AG20443 (cell line): ENCODE results near the gene CTRB1.

ENCODE experiments used
- DNase-seq: peaks from one replicate; pipeline ENCODE4 v3.0.0; 2012; ENCODE audit warnings: low spot score, mixed read lengths

CTRB1 gene

DNA sequence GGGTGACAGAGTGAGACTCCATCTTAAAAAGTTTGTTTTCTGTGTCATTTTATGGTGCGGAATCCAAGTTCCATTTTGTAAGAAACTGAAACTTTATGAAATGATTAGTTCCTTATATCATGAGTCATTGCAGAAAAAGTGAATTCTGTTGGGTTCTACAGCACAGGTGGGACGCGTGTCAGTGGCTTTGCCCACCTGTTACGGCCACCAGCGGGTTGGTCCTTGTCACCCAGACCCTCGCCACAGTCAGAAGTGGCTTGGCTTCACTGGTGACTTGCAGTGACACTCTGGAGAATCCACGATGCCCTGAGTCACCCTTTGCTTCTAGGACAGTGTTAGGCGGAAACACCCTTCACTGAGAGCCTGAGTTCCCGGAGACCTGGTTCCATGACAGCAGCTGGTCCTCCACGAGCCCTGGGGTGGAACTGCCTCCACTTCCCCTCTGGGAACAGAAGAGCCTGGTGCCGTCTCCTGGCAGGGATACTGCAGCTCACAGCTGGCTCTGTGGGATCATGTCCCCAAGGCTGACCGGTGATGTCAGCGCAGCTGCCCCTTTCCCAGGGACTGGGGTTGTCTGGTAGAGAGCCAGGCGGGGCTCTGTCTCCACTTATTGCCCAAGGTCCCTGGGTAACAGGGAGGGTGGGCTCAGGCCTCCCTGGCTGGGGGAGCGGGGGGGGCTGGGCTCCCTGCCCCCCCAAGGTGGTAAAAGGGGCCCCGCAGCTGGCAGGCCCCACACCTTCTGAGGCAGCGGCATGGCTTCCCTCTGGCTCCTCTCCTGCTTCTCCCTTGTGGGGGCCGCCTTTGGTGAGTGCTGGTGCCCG lies at the start of gene CTRB1:
Gene CTRB1 (plus strand): TSS at position 733 of the 821 bp plus-strand sequence. CDS start 20 bp downstream, at position 753.
- no peak for DNase-seq

DNA sequence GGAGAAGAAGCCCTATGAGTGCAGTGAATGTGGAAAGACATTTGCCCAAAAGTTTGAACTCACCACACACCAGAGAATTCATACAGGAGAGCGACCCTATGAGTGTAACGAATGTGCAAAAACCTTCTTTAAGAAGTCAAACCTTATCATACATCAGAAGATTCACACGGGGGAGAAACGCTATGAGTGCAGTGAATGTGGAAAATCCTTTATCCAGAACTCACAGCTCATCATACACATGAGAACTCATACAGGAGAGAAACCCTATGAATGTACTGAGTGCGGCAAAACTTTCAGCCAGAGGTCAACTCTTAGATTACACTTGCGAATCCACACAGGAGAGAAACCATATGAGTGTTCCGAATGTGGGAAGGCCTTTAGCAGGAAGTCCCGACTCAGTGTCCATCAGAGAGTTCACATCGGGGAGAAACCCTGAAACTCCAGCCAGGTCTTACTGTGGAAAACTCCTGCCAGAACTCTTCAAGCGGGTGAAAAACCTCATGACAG lies 48.8 kb upstream of the CTRB1 start:
- DNase-seq: no peak

DNA sequence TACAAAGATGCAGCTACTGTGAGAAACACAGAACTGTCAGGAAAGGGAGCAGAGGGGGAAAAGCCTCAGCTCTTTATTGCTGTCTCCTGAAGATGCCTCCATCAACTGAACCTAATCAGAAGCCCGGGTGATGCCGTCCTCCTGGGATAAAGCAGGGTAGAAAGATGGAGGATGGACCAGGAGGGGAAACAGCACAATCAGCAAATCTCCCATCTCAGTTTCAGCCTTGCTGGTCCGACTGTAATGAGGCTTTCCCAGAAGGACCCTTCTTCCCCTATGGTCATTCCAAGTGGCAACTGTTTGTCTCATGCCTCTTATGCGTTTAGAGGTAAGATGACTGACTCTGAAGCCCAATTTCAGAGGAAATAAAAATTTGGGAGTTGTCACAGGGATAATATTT lies 46.2 kb upstream of the CTRB1 start:
- no peak for DNase-seq

DNA sequence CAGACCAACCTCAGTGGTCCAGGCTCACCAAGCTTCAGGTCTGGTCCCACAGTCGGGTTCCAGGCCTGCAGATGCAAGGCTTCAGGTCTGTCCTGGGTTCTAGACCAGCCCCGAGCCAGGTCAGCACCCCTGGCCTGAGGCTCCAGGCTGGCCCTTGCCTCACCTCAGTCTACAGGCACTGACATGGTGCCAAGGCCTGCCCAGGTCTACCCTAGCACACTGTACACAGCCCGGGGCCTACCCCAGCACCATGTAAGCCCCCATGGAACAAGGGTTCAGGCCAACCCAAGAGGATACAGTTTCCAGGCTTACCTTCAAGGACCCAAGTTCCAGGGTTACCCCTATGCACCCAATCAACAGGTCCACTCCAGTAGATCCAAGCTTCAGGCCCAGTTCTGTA lies 43.7 kb upstream of the CTRB1 start:
- no peak for DNase-seq

DNA sequence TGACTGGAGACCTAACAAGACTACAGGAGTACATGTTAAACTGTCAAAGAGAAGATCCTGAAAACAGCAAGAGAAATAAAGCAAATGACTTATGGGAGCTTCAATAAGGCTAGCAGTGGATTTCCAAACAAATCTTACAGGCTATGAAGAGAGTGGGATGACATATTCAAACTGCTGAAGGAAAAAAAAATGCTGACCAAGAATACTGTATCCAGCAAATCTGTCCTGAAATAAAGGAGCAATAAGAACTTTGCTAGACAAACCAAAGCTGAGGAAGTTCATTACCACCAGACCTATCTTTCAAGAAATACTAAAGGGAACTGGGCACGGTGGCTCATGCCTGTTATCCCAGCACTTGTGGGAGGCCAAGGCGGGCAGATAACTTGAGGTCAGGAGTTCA lies 41.9 kb upstream of the CTRB1 start:
- DNase-seq: no peak

DNA sequence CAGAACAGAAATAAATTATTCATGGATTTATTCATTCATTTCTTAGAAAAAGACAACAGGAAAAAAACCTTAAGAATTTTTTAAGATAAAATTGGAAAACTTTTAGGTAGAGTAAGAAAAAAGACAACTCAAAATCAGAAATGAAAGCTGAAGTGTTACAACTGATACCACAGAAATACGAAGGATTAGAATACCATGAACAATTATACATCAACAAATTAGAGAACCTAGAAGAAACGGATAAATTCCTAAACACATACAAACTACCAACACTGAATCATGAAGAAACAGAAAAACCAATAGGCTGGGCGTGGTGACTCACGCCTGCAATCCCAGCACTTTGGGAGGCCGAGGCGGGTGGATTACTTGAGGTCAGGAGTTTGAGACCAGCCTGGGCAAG lies 39.6 kb upstream of the CTRB1 start:
- no peak for DNase-seq

DNA sequence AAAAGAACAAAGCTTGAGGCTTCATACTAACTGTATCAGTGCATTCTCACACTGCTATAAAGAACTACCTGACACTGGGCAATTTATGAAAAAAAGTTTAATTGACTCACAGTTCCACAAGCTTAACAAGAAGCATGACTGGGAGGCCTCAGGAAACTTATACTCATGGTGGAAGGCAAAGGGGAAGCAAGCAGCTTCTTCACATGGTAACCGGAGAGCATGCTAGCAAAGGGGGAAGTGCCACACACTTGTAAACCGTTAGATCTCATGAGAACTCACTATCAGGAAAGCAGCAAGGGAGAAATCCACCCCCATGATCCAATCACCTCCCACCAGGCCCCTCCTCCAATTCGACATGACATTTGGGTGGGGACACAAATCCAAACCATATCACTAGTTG lies 37.2 kb upstream of the CTRB1 start:
- DNase-seq: no peak

DNA sequence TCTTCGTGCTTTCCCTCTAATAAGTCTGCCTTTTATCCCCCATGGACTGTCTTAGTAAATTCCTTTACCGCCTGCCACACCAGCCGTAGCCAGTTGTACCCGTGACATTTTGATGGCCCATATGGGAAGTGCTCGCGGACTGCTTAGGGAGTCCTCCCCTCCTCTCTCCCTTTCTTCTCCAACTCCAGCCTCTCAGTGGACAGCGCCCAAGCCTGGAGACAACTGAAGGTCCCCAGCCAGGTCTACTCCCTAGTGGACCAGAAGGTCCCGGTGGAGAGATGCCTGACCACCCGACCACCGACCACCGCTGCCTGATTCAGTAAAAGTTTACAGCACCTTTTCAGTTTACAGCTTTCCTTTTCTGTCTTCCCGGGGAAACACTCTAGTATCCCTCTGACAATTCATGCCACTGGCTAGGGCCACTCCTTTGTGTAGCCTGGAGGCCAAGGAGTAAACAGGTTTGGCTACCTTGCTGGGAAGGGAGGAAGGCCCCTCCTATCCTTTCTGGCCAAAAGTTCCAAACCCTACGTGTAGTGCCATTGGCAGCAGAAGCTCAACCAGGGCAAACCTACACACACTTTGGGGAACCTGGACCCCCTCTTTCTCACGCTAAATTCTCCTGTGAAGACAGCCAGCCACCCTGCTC lies 29.8 kb upstream of the CTRB1 start:
- DNase-seq: no peak

DNA sequence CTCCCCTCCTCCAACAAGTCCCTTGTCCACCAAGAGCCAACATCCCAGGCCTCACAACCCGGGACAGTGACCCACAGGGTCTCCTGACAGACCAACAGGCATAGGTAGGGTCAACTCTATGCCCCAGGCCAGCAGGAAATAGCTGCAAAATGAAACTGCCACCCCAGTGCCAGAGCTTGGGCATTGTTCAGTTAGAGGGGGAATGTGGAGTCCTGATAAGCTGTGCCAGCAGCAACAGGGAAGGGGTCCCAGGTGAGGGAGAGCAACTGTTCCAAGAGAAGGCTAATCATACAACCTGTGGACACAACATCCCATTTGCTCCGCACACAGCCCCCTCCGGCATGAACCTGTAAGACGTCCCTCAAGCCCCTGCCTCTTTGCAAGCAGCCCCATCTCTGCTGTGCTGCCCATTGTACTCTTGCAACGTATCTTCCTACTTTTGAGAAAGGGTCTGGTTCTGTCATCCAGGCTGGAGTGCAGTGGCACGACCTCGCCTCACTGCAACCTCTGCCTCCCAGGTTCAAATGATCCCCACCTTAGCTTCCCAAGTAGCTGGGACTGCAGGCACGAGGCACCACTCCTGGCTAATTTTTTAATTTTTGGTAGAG lies 29.0 kb upstream of the CTRB1 start:
- no peak for DNase-seq

DNA sequence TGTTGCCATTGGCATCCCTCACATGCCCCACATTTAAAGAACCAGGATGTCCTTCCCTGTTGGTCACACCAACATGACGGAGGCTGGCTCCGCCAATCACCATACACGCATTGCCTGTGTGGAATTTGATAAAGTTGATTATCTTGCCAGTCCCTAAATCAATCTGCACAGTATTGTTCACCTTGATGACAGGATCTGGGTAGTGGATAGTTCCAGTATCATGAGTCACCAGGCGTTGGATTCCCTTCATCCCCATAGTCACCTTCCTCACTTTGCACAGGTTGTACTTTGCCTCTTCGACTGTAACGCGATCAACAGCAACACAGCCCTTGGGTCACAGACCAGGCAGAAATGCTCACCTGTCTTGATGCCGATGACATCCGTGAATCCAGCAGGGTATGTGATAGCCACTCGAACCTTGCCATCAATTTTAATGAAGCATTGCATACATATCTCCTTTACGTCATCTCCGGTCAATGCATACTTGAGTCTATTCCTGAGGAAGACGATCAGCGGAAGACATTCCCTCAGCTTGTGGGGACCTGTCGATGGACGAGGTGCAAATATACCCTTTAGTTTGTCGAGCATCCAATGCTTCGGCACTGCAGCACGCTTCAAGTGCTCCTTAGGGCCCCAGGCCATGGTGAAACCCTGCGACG lies 26.1 kb upstream of the CTRB1 start:
- no peak for DNase-seq

DNA sequence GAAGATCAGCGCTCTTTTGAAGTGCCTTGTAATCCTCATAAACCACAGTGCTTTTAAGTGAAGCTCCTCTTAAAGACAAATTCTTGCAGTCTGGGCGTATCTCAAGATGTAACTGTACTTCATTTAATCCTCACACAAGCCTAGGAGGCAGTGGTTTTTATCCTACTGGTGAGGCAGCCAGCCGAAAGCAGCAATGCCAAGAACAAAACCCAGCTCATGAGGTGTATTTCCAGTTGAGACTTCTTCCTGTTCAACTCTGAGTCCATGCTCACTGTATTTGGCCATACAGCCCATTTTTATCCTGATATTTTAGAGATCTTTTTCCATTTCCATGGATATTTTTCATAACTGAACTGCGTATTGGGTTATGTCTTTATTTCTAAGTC lies 25.5 kb upstream of the CTRB1 start:
- DNase-seq: no peak

DNA sequence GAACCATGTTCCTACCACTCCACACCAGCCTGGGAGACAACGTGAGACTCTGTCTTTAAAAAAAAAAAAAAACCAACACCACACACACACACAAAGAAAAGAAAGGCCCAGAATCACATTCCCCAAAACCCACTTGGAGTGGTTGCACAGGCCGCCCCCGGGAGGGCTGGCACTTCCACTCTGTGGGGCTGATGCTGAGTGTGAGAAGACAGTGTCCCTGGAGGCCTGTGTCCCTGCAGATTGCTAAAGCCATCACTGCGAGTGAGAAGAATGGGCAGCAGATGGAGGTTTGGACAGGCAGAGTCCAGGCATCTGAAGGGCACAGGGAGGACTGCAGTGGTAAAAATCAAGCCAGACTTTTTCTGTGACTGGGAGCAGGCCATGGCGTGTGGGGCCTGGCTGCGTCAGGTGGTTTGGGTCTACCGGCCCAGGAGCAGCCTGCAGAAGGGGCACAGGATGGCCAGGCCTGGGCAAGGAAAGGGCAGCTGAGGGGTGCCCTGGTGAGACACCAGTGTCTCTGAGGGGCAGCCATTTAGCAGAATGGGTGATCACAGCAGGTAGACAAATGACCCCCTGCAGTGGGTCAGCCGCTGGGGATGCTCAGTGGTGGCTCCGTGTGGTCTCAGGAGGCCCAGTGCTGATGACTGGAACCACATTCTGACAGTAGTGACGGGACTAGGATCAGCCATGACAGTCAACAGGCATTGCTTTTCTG lies 24.9 kb upstream of the CTRB1 start:
- DNase-seq: no peak

DNA sequence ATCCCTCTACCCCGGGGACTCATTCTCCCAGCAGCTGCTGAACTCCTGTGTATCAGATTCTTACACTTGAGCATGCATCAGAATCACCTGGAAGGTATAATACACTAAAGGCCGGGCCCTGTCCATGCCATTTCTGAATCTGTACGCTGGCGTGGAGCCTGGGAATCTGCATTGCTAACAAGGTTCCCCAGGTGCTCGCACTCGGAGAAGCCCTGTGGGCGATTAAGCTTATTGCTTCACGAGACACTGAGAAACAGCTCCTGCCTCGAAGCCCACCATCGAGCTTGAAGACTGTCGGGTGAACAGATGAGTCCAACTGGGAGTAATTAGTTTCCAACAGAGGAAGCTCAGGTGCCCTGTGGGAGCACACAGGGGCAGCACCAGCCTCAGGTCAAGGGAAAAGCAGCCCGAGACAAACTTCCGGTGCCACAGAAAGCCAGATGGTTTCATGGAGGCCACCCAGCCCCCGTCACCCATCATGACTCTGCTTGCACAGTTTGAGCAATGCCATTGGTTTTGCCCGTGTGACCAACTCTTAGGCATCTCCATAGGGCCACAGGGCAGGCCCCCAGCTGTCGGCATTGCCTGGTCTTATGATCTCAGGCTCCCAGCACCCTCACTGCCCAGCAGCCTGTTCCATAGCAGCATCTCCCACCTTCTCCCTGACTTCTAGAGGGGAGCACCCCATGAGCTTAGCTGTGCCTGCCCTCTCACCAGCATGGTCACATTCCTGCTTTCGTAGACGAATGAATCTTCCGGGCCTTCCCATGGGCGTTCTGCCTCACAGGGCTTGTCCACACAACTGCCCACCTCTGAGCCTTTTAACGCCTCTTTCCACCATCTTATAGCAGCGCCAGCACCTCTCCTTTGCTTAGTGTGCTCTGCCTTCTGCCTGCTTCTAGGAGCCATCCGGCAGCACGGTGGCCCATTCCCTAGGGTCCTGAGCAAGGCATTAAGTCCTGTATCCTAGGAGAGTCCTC lies 22.7 kb upstream of the CTRB1 start:
- DNase-seq: no peak

DNA sequence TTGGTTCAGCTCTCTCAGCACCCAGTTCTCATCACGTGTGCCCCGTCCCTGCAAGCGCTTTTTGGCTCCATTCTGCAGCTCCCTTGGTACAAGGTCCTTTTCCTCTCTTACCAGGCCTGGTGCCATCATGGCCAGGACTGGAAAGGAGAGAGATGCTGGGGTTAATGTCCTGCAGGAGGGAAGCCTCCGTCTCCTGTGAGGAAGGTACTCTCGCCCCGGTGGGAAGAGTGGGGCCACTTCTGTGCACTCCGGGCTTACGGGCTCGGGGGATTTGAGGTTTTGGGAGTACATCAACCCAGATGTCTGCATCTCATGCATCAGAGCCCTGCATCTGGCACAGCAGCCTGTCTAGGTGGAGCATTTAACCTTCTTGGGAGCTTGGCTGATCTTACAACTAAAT lies 22.0 kb upstream of the CTRB1 start:
- no peak for DNase-seq

DNA sequence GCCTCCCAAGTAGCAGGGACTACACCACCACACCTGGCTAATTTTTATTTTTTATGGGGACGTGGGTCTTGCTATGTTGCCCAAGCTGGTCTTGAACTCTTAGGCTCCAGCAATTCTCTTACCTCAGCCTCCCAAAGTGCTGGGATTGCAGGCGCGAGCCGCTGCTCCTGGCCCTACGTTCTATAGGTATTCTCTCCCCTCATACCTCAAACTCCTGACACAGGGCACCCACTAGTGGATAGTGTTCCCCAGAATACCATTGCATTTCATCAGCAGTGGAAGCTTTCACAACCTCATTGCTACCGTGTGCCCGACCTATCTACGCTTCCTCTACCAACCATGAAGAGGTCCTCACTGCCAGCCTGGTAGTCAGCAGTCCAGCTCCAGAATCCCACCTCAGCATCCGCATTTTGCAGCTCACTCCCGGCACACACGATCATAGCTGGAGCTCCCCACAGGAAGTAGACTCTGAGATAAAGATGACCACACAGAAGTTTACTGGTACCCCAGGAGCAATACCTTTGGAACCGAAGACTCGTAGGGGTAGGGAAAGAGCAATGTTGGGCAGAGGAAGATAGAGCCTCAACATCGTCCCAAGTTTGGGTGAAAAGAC lies 21.2 kb upstream of the CTRB1 start:
- no peak for DNase-seq

DNA sequence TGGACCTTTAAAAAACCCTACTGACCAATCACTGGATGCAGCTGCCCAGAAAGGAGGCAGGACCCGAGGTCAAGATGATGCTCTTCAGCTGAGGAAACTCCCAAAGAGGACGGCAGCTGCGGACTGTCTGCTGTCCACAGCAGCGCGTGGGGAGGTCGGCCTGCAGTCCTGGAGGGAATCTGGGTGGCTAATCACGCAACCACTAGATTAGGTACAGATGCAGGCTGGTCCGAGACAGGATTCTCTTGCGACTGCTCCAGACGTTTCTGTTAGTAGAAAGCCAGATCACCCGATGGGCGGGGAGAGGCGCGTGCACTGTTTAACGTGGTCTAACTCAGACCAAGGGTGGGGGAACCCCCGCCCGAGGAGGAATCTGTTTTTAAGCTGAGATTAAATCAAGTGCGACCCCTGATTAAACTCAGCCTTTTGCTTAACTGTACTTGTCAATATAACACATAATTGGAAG lies 20.6 kb upstream of the CTRB1 start:
- peak; percentile 80 for DNase-seq

DNA sequence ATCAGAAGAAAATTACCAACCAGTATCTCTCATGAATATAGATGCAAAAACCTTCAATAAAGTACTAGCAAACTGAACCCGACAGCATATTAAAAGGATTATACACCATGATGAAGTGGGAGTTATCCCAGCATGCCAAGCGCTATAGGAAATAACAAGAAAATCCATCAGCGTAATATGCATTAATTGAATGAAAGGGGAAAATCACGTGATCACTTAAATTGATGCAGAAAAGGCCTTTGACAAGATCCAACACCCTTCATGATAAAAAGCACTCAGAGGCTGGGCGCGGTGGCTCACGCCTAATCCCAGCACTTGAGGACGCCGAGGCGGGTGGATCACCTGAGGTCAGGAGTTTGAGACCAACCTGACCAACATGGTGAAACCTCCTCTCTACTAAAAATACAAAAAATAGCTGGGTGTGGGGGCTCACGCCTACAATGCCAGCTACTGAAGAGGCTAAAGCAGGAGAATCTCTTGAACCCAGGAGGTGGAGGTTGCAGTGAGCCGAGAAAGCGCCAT lies 16.7 kb upstream of the CTRB1 start:
- DNase-seq: no peak

DNA sequence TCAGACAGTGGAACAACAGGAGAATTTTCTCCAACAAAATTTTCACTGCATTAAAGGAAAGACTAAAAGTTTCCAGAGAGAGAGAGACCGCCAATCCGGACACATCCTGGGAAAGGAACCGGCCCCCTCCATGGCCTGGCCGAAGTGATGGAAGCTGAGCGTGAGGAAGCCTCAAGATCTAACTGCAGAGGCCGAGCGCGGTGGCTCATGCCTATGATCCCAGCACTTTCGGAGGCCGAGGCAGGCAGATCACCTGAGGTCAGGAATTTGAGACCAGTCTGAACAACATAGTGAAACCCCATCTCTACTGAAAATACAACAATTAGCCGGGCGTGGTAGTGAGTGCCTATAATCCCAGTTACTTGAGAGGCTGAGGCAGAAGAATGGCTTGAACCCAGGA lies 15.7 kb upstream of the CTRB1 start:
- DNase-seq: no peak

DNA sequence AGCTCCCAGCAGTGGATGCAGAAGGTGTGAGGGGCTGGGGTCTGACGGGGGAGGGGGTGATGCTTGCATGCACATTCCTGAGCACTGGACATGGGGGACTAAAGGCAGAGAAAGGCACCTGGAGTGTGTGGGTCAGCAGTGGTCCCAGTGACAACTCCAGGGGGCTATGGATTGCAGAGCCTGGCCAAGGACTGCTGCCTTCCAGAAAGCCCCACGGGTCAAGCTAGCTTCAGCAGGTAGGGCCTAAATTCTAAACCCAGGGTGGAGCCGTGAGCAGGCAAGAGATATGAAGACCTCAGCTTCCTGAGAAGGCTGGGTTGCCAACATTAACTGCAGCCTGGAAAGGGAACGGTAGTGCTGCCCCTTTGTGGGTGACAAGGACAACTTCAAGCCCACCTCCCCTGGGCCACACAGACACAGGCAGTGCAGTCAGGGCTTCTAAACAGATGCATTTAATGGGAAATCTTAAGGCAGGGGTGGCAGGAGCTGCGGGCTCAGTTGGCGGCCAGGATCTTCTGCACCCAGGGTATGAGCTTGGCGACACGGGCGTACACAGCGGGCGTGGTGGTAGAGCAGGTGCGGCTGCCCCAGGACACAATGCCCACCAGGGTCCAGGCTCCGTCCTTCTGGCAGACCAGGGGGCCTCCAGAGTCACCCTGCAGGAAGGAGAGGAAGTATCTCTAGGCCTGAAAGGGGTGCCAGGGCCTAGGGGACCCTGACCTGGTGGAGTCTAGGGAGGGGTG lies 14.9 kb upstream of the CTRB1 start:
- no peak for DNase-seq
